ENCODE measurements around the gene UBL4A.
A peak's percentile ranks its signal among the peaks of the same experiment; 100 is the strongest.

UBL4A gene

GRCh38 chrX:154481911-154482601, 4.4 kb downstream of the UBL4A start:
- no peak for DNase-seq

- no peak for DNase-seq
These were observed 5.2 kb downstream of the UBL4A start for GRCh38 chrX:154481195-154481594.

- peak; percentile 88 for DNase-seq
These were observed 7.4 kb downstream of the UBL4A start, which contains the start of gene LAGE3 for GRCh38 chrX:154478728-154479622. Gene LAGE3 (minus strand): TSS chrX:154479281. CDS start chrX:154478915, 366 bp downstream.

- DNase-seq, result no peak
These were observed 8.4 kb downstream of the UBL4A start for GRCh38 chrX:154477891-154478477.

GRCh38 chrX:154476821-154477220, 9.6 kb downstream of the UBL4A start:
- DNase-seq, result no peak

GRCh38 chrX:154473683-154474082, 12.7 kb downstream of the UBL4A start:
- DNase-seq, result no peak

GRCh38 chrX:154472685-154473632, 13.5 kb downstream of the UBL4A start:
- no peak for DNase-seq

- DNase-seq, result no peak
These were observed 14.4 kb downstream of the UBL4A start for GRCh38 chrX:154471839-154472684.

GRCh38 chrX:154470914-154471568, 15.4 kb downstream of the UBL4A start:
- no peak for DNase-seq

- no peak for DNase-seq
These were observed 16.0 kb downstream of the UBL4A start for GRCh38 chrX:154470434-154470833.

GRCh38 chrX:154469880-154470279, 16.5 kb downstream of the UBL4A start:
- no peak for DNase-seq

GRCh38 chrX:154469114-154469513, 17.3 kb downstream of the UBL4A start:
- DNase-seq, result no peak

GRCh38 chrX:154468217-154468616, 18.2 kb downstream of the UBL4A start:
- DNase-seq, result no peak

- DNase-seq, result no peak
These were observed 18.9 kb downstream of the UBL4A start for GRCh38 chrX:154467556-154467955.

- no peak for DNase-seq
These were observed 19.5 kb downstream of the UBL4A start for GRCh38 chrX:154466907-154467306.

- DNase-seq, result no peak
These were observed 20.4 kb downstream of the UBL4A start for GRCh38 chrX:154466036-154466435.

GRCh38 chrX:154465601-154466000, 20.8 kb downstream of the UBL4A start:
- DNase-seq, result no peak

GRCh38 chrX:154464806-154465365, 21.5 kb downstream of the UBL4A start:
- DNase-seq, result no peak

GRCh38 chrX:154463611-154464220, 22.7 kb downstream of the UBL4A start:
- DNase-seq, result no peak

GRCh38 chrX:154462396-154462795, 24.0 kb downstream of the UBL4A start:
- DNase-seq, result no peak

Data from stimulated activated naive CD4-positive, alpha-beta T cell treated with Interleukin-2 at 50 U/mL for 16 hours (primary cell).